Esophagus squamous epithelium (tissue), 4 donors: ENCODE measurements around the gene ANKRD52.
"Not testable (repeated sequence)": the region's sequence is repeated elsewhere in the genome, so short reads cannot be mapped to it uniquely, and the experiment has no call there.

Source experiments
- CTCF ChIP-seq, 6 experiments: fragments of 450-650 bp in 4 of 6; fragments of 200-600 bp in 2 of 6; sonication (generic) in 2 of 6; IDR thresholded peaks; one replicate each; pipeline ENCODE4 v1.5.1; 2016 to 2019; ENCODE audit warnings: antibody characterized with exemption in 6 of 6, mild to moderate bottlenecking in 4 of 6, moderate library complexity in 4 of 6
- POLR2A ChIP-seq, 4 donors: fragments of 450-650 bp; IDR thresholded peaks; one replicate each; pipeline ENCODE4 v1.6.1; 2017; ENCODE audit warnings: antibody characterized with exemption in 4 of 4, mild to moderate bottlenecking in 4 of 4, moderate library complexity in 3 of 4

DNA sequence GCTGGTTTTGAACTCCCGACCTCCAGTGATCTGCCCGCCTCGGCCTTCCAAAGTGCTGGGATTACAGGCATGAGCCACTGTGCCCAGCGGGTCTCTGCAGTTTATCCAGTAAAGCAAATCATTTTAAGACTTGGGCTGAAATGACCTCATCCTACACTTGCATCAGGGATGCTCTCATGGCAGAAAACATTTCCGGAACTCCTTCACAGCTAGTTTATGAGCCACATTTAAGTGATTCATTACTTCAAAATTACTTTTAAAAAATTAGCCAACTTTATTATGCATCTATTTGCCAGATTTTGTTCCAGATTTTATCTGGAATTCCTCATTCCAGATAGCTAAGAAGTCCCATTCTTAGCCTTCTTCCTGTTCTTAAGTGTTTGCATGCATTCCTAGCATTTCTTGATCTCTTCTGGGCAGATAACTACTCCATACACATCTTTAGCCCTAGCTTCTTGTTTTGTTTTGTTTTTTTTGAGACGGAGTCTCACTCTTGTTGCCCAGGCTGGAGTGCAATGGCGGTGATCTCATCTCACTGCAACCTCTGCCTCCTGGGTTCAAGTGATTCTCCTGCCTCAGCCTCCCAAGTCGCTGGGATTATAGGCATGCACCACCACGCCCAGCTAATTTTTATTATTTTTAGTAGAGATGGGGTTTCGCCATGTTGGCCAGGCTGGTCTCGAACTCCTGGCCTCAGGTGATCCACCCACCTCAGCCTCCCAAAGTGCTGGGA is 61.2 kb downstream of the ANKRD52 start:
- not testable (repeated sequence) for TF ChIP-seq POLR2A, CTCF (IDR thresholded peaks at IDR 0.05)
